Measurements from ENCODE around the gene CTSK. TPM values are rescaled to one million over a fixed set of nuclear protein-coding genes. Genes with fewer than 3 reads are reported as not detected.

CTSK gene

DNA sequence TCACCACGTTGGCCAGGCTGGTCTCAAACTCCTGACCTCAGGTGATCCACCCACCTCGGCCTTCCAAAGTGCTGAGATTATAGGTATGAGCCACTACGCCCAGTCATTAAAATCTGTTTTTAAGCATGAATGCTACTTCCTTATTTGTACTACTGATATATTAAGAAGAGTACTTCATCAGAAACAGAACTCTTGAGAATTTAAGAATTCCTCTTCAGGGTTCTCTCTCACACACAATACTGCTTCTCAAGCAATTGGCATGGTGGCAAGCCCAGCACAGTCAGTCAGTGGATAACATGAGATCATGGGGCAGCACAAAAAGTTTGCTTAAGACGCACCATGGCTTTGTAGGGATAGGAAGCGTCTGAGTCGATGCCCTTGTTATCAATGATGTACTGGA is 56.6 kb downstream of the CTSK start:
- Histone ChIP-seq H3K4me2 (ENCODE audit: low read length) (no peak overlapping the region), H3K9ac (ENCODE audit: low read depth, low read length) (no peak overlapping the region), H3K4me1 (ENCODE audit: control insufficient read depth, insufficient read depth, low read length) (no peaks in the 10 kb centered on the region), H3K36me3 (ENCODE audit: insufficient read depth, low read length) (no peaks in the 10 kb centered on the region), H3K27me3 (ENCODE audit: control insufficient read depth, insufficient read depth, low read length) (no peaks in the 10 kb centered on the region), H3K4me3 (ENCODE audit: low read length) (no peak overlapping the region), H3K9me3 (replicated peaks; ENCODE audit: low read length) (no peaks in the 10 kb centered on the region)

DNA sequence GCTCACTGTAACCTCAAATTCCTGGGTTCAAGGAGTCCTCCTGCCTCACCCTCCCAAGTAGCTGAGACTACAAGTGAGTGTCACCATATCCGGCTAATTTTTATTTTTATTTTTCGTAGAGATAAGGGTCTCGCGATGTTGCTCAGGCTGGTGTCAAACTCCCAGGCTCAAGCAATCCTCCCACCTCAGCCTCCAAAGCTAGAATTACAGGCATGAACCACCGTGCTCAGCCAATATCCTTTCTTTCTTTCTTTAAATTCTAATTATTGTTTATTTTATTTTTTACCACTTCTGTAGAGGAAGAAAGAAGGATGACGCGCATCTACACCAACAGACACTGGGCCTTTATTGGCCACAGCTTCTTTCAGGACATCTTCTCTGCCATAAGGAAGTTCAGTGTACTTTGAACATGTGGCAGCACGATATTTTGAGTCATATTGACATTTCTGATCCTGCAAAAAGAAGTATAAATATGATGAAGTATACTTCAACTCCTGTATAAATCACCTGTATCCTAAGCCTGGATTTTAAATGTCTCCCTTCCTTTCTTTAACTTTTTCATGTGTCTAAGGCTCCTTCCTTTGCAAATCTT is 58.2 kb downstream of the CTSK start:
- Histone ChIP-seq H3K9me3 (replicated peaks; ENCODE audit: low read length) (no peaks in the 10 kb centered on the region), H3K9ac (ENCODE audit: low read depth, low read length) (no peak overlapping the region), H3K4me1 (ENCODE audit: control insufficient read depth, insufficient read depth, low read length) (no peaks in the 10 kb centered on the region), H3K4me3 (ENCODE audit: low read length) (no peak overlapping the region), H3K4me2 (ENCODE audit: low read length) (no peak overlapping the region), H3K27me3 (ENCODE audit: control insufficient read depth, insufficient read depth, low read length) (no peaks in the 10 kb centered on the region), H3K36me3 (ENCODE audit: insufficient read depth, low read length) (no peaks in the 10 kb centered on the region)

DNA sequence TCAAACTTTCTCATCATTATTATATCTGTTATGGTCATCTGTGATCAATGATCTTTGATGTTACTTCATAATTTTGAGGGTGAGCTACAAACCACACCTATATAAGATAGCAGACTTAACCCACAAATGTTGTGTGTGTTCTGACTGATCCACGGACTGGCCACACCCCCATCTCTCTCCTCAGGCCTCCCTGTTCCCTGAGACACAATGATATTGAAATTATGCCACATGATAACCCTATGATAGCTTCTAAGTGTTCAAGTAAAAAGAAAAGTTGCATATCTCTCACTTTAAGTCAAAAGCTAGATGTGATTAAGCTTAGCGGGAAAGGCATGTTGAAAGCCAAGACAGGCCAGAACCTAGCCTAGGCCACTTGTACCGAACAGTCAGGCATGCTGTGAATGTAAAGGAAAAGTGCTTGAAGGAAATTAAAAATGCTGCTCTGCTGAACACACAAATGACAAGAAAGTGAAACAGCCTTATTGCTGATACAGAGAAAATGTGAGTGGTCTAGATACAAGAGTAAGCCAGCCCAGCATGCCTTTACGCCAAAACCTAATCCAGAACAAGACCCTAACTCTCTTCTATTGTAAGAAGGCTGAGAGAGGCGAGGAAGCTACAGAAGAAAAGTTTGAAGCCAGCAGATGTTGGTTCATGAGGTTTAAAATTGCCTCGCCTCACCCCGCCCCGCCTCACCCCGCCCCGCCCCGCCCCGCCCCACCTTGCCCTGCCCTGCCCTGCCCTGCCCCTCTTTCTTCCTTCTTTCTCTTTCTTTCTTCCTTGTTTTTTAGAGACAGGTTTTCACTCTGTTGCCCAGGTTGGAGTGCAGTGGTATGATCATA is 59.0 kb downstream of the CTSK start:
- no peak overlapping the region for H3K9ac ChIP-seq (ENCODE audit: low read depth, low read length)
- H3K27me3 ChIP-seq (ENCODE audit: control insufficient read depth, insufficient read depth, low read length): no peaks in the 10 kb centered on the region
- H3K4me1 ChIP-seq (ENCODE audit: control insufficient read depth, insufficient read depth, low read length): no peaks in the 10 kb centered on the region
- H3K4me2 ChIP-seq (ENCODE audit: low read length): no peak overlapping the region
- no peaks in the 10 kb centered on the region for H3K9me3 ChIP-seq (replicated peaks; ENCODE audit: low read length)
- H3K36me3 ChIP-seq (ENCODE audit: insufficient read depth, low read length): no peaks in the 10 kb centered on the region
- no peak overlapping the region for H3K4me3 ChIP-seq (ENCODE audit: low read length)

Small RNAs within 50 kb of the gene (small RNA-seq; reads per million reads assigned to genes)
- not detected for gene RNU6-1309P
